BLaER1 treated with 17β-estradiol and CSF1 and Interleukin-3, amounts not matched to agents 10 nM and 100 nM (cell line): ENCODE measurements around the gene KCNA1.
"Not testable (repeated sequence)": the region's sequence is repeated elsewhere in the genome, so short reads cannot be mapped to it uniquely, and the experiment has no call there.

ENCODE experiments used
- H3K27ac ChIP-seq, 11 experiments: shearing (Covaris generic); formaldehyde crosslinking; 2 replicates each; pipeline ENCODE4 v1.8.1; 2022
- H3K27me3 ChIP-seq, 11 experiments: shearing (Covaris generic); formaldehyde crosslinking; 2 replicates each; pipeline ENCODE4 v1.8.1; 2022
- H3K36me3 ChIP-seq, 11 experiments: shearing (Covaris generic); formaldehyde crosslinking; 2 replicates each; pipeline ENCODE4 v1.8.1; 2022
- H3K4me1 ChIP-seq, 10 experiments: shearing (Covaris generic); formaldehyde crosslinking; 2 replicates each; pipeline ENCODE4 v1.8.1; 2022
- H3K4me2 ChIP-seq, 11 experiments: shearing (Covaris generic); formaldehyde crosslinking; 2 replicates each; pipeline ENCODE4 v1.8.1; 2022
- H3K4me3 ChIP-seq, 10 experiments: shearing (Covaris generic); formaldehyde crosslinking; 2 replicates each; pipeline ENCODE4 v1.8.1; 2022
- H3K9ac ChIP-seq, 11 experiments: shearing (Covaris generic); formaldehyde crosslinking; 2 replicates each; pipeline ENCODE4 v1.8.1; 2022
- H3K9me3 ChIP-seq, 11 experiments: shearing (Covaris generic); formaldehyde crosslinking; replicated peaks in 1 of 11; 2 replicates each; pipeline ENCODE4 v1.8.1; 2022
- H4K20me1 ChIP-seq, 11 experiments: shearing (Covaris generic); formaldehyde crosslinking; 2 replicates each; pipeline ENCODE4 v1.8.1; 2022
- Cebpa-rat ChIP-seq, 11 experiments: shearing (Covaris generic); IDR thresholded peaks; 2 replicates each; pipeline ENCODE4 v1.8.1; 2022

KCNA1 gene

GRCh38 chr12:4873947-4874346 is 35.8 kb upstream of the KCNA1 start:
- Histone ChIP-seq H3K27me3 (no peaks in the 10 kb centered on the region), H3K9ac (no peak overlapping the region), H3K4me3 (no peak overlapping the region), H3K4me1 (no peaks in the 10 kb centered on the region), H3K27ac (no peak overlapping the region), H4K20me1 (no peaks in the 10 kb centered on the region), H3K9me3 (peaks cover 8 to 16% (median 10%) of the 10 kb centered on the region in 11 experiments), H3K4me2 (no peak overlapping the region), H3K36me3 (no peaks in the 10 kb centered on the region)
- TF ChIP-seq Cebpa-rat (IDR thresholded peaks at IDR 0.05): no peak

- Histone ChIP-seq H3K9me3 (peaks cover 16 to 23% (median 17%) of the 10 kb centered on the region in 11 experiments), H4K20me1 (no peaks in the 10 kb centered on the region), H3K27me3 (no peaks in the 10 kb centered on the region), H3K4me2 (no peak overlapping the region), H3K36me3 (no peaks in the 10 kb centered on the region), H3K4me3 (no peak overlapping the region), H3K4me1 (no peaks in the 10 kb centered on the region), H3K27ac (no peak overlapping the region), H3K9ac (no peak overlapping the region)
- no peak for TF ChIP-seq Cebpa-rat (IDR thresholded peaks at IDR 0.05)
Observed at GRCh38 chr12:4874671-4875070, 35.0 kb upstream of the KCNA1 start.

- H3K4me2 ChIP-seq, H3K27me3 ChIP-seq, H3K4me3 ChIP-seq, H3K9ac ChIP-seq, H4K20me1 ChIP-seq, H3K36me3 ChIP-seq, H3K4me1 ChIP-seq, H3K27ac ChIP-seq: not testable (repeated sequence)
- peaks cover 32 to 44% (median 37%) of the 10 kb centered on the region in 11 experiments for H3K9me3 ChIP-seq
Observed at GRCh38 chr12:4879481-4879880, 30.2 kb upstream of the KCNA1 start.

GRCh38 chr12:4881266-4882064 is 28.2 kb upstream of the KCNA1 start:
- Histone ChIP-seq H4K20me1 (no peaks in the 10 kb centered on the region), H3K9me3 (peaks cover 32 to 44% (median 37%) of the 10 kb centered on the region in 11 experiments), H3K9ac (no peak overlapping the region), H3K36me3 (no peaks in the 10 kb centered on the region), H3K27me3 (no peaks in the 10 kb centered on the region), H3K27ac (no peak overlapping the region), H3K4me2 (no peak overlapping the region), H3K4me3 (no peak overlapping the region), H3K4me1 (no peaks in the 10 kb centered on the region)
- TF ChIP-seq Cebpa-rat (IDR thresholded peaks at IDR 0.05): no peak

GRCh38 chr12:4891866-4892265 is 17.8 kb upstream of the KCNA1 start:
- H3K27me3 ChIP-seq: no peaks in the 10 kb centered on the region
- no peak for TF ChIP-seq Cebpa-rat (IDR thresholded peaks at IDR 0.05)

GRCh38 chr12:4892418-4892817 is 17.3 kb upstream of the KCNA1 start:
- Histone ChIP-seq H3K9me3 (no peaks in the 10 kb centered on the region), H3K4me1 (no peaks in the 10 kb centered on the region), H3K27ac (no peak overlapping the region), H3K9ac (no peak overlapping the region), H3K27me3 (no peaks in the 10 kb centered on the region), H4K20me1 (no peaks in the 10 kb centered on the region), H3K4me2 (no peak overlapping the region), H3K4me3 (no peak overlapping the region), H3K36me3 (no peaks in the 10 kb centered on the region)
- TF ChIP-seq Cebpa-rat (IDR thresholded peaks at IDR 0.05): no peak

More at GRCh38 chr12:4891866-4892265, 17.8 kb upstream of the KCNA1 start:
- no peak overlapping the region for H3K27ac ChIP-seq
- H4K20me1 ChIP-seq: no peaks in the 10 kb centered on the region
- H3K4me2 ChIP-seq: no peak overlapping the region
- no peaks in the 10 kb centered on the region for H3K9me3 ChIP-seq
- H3K9ac ChIP-seq: no peak overlapping the region
- H3K4me1 ChIP-seq: no peaks in the 10 kb centered on the region
- H3K36me3 ChIP-seq: no peaks in the 10 kb centered on the region
- H3K4me3 ChIP-seq: no peak overlapping the region

GRCh38 chr12:4894019-4894418 is 15.7 kb upstream of the KCNA1 start:
- Histone ChIP-seq H3K9me3 (no peaks in the 10 kb centered on the region), H3K36me3 (no peaks in the 10 kb centered on the region), H3K27ac (no peak overlapping the region), H3K4me1 (no peaks in the 10 kb centered on the region), H3K27me3 (no peaks in the 10 kb centered on the region), H3K9ac (no peak overlapping the region), H4K20me1 (no peaks in the 10 kb centered on the region), H3K4me2 (no peak overlapping the region), H3K4me3 (no peak overlapping the region)
- no peak for TF ChIP-seq Cebpa-rat (IDR thresholded peaks at IDR 0.05)

GRCh38 chr12:4899364-4899763 is 10.3 kb upstream of the KCNA1 start:
- Histone ChIP-seq H3K4me3 (no peak overlapping the region), H3K4me1 (no peaks in the 10 kb centered on the region), H3K4me2 (no peak overlapping the region), H4K20me1 (no peaks in the 10 kb centered on the region), H3K27ac (no peak overlapping the region), H3K9ac (no peak overlapping the region), H3K36me3 (no peaks in the 10 kb centered on the region), H3K9me3 (no peaks in the 10 kb centered on the region), H3K27me3 (no peaks in the 10 kb centered on the region)
- no peak for TF ChIP-seq Cebpa-rat (IDR thresholded peaks at IDR 0.05)

GRCh38 chr12:4900327-4900726 is 9.4 kb upstream of the KCNA1 start:
- Histone ChIP-seq H3K4me1 (no peaks in the 10 kb centered on the region), H3K36me3 (no peaks in the 10 kb centered on the region), H3K4me2 (no peak overlapping the region), H3K27me3 (0 out of 22 replicates have a peak, but pooled peaks cover 0 to 4% (median 0%) of the 10 kb centered on the region in 11 experiments), H3K27ac (no peak overlapping the region), H4K20me1 (no peaks in the 10 kb centered on the region), H3K4me3 (no peak overlapping the region), H3K9ac (no peak overlapping the region), H3K9me3 (no peaks in the 10 kb centered on the region)
- no peak for TF ChIP-seq Cebpa-rat (IDR thresholded peaks at IDR 0.05)

GRCh38 chr12:4905316-4905715 is 4.4 kb upstream of the KCNA1 start:
- peaks cover 14 to 17% (median 16%) of the 10 kb centered on the region in 10 experiments; a peak in 19 of 20 replicates for H3K4me1 ChIP-seq
- H3K27ac ChIP-seq: no peak overlapping the region
- peaks cover 38 to 53% (median 42%) of the 10 kb centered on the region in 11 experiments for H3K27me3 ChIP-seq
- no peaks in the 10 kb centered on the region for H3K36me3 ChIP-seq
- no peak overlapping the region for H3K9ac ChIP-seq
- TF ChIP-seq Cebpa-rat (IDR thresholded peaks at IDR 0.05): no peak
- peaks cover 0 to 19% (median 9%) of the 10 kb centered on the region in 11 experiments; a peak in 12 of 22 replicates for H3K9me3 ChIP-seq
- H4K20me1 ChIP-seq: peaks cover 0 to 20% (median 0%) of the 10 kb centered on the region in 11 experiments; a peak in 4 of 22 replicates
- no peak overlapping the region for H3K4me3 ChIP-seq
- H3K4me2 ChIP-seq: no peak overlapping the region
